Thyroid gland (tissue), 4 donors: ENCODE data around the gene FGF8. TPM values are rescaled to one million over a fixed set of nuclear protein-coding genes. Genes with fewer than 3 reads are reported as not detected.

ENCODE experiments used
- DNase-seq, 2 donors: peaks; one replicate each; pipeline ENCODE4 v3.0.0-alpha.2; 2019
- H3K27ac ChIP-seq, 3 donors: fragments of 200-600 bp; sonication (generic); 1 replicate in 2 of 3; 2 replicates in 1 of 3; pipeline ENCODE4 v1.5.1; 2016 to 2019; ENCODE audit warnings: mild to moderate bottlenecking in 1 of 3, moderate library complexity in 1 of 3
- H3K27me3 ChIP-seq: fragments of 200-600 bp; sonication (generic); one replicate; pipeline ENCODE4 v1.5.1; 2019
- H3K36me3 ChIP-seq, 2 donors: fragments of 200-600 bp; sonication (generic); one replicate each; pipeline ENCODE4 v1.5.1; 2016 to 2019
- H3K4me1 ChIP-seq, 2 donors: fragments of 200-600 bp; sonication (generic); one replicate each; pipeline ENCODE4 v1.5.1; 2017 to 2019
- H3K4me3 ChIP-seq, 3 donors: fragments of 200-600 bp; sonication (generic); replicated peaks in 1 of 3; 1 replicate in 2 of 3; 2 replicates in 1 of 3; pipeline ENCODE4 v1.5.1; 2016; ENCODE audit warnings: mild to moderate bottlenecking in 1 of 3
- H3K9me3 ChIP-seq: fragments of 200-600 bp; sonication (generic); one replicate; pipeline ENCODE4 v1.5.1; 2017
- POLR2A ChIP-seq, 2 donors: fragments of 450-650 bp; IDR thresholded peaks; one replicate each; pipeline ENCODE4 v1.6.1; 2017; ENCODE audit warnings: antibody characterized with exemption in 2 of 2, mild to moderate bottlenecking in 2 of 2, moderate library complexity in 1 of 2
- WGBS, 2 donors: methylation state at CpG; one replicate each; pipeline ENCODE4 v1.1.5; 2017; 5-methylcytosine and 5-hydroxymethylcytosine counted together
- intact Hi-C: fragments of 100-400 bp; cut with DNase I; formaldehyde crosslinking; loops from one replicate; pipeline ENCODE4 v1.15.1; 2023
- total RNA-seq, 4 donors: library from RNA; depleted of rRNA; stranded (reverse); fragments of >200 nt; gene quantifications; one replicate each; pipeline ENCODE4 v1.2.3, GENCODE V29; 2016
- TF ChIP-seq, protein P1 (sequence below), 6 experiments: fragments of 200-600 bp in 3 of 6; fragments of 450-650 bp in 3 of 6; sonication (generic) in 3 of 6; IDR thresholded peaks; one replicate each; pipeline ENCODE4 v1.5.1; 2016 to 2019; ENCODE audit warnings: antibody characterized with exemption in 6 of 6, mild to moderate bottlenecking in 2 of 6, inconsistent platforms in 1 of 6, moderate library complexity in 1 of 6

The FGF8 gene
- total RNA-seq, 4 donors from 2014 or later: not detected

DNA sequence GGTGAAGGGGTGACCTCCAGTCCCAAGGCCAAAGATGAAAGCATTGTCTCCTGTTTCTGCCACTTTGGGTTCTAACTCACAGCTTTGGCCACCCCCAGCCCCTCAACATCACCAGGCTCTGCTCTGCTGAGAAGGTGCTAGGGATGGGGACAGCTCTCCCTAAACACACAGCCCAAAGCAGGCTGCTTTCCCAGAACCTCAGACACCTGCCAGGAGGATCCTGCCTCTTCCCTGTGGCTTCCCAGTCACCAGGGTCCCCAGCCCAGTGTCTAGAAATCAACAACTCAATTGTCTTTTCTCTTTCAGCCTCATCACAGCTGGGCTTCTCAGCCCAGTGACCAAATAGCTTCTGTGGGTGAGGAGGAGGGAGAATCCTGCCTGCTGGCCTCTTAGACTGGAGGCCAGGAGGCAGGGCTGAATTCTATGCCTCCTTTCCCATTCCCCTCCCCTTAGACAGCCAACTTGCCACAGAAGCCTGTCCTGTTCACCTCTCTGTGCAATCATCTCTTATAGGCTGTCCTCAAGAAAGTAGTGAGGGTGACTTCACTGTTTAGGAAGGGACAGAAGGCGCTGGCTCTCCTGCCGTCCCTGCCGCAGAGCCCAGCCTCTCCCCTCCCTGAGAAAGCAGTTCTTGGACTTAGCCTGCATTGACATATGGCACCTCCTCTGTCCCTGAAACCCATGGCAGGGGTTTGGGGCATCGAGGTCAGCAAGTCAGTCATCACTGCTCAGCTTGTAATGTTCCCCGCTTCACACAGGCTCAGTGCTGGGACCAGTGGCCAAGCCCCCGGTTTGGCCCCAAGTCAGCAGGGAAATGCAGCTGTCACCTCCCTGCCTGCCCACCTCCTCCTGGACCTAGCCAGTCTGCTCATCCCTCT, 3.7 kb downstream of the FGF8 start:
- DNase-seq: no peak
- H3K4me3 ChIP-seq: no peak overlapping the region
- H3K4me1 ChIP-seq: peaks cover 4 to 28% of the 10 kb centered on the region in 2 donors
- no peaks in the 10 kb centered on the region for H3K9me3 ChIP-seq
- H3K27ac ChIP-seq: no peak overlapping the region
- TF ChIP-seq, protein P1, sequence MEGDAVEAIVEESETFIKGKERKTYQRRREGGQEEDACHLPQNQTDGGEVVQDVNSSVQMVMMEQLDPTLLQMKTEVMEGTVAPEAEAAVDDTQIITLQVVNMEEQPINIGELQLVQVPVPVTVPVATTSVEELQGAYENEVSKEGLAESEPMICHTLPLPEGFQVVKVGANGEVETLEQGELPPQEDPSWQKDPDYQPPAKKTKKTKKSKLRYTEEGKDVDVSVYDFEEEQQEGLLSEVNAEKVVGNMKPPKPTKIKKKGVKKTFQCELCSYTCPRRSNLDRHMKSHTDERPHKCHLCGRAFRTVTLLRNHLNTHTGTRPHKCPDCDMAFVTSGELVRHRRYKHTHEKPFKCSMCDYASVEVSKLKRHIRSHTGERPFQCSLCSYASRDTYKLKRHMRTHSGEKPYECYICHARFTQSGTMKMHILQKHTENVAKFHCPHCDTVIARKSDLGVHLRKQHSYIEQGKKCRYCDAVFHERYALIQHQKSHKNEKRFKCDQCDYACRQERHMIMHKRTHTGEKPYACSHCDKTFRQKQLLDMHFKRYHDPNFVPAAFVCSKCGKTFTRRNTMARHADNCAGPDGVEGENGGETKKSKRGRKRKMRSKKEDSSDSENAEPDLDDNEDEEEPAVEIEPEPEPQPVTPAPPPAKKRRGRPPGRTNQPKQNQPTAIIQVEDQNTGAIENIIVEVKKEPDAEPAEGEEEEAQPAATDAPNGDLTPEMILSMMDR (IDR thresholded peaks at IDR 0.05): no peak
- no peak for TF ChIP-seq POLR2A (IDR thresholded peaks at IDR 0.05)
- no peaks in the 10 kb centered on the region for H3K36me3 ChIP-seq
- peaks cover 31% of the 10 kb centered on the region for H3K27me3 ChIP-seq
- 70 to 80% methylated on average over 4 to 6 of the region's 6 CpGs for WGBS, 2 donors
- intact Hi-C loops: no loop called here

DNA sequence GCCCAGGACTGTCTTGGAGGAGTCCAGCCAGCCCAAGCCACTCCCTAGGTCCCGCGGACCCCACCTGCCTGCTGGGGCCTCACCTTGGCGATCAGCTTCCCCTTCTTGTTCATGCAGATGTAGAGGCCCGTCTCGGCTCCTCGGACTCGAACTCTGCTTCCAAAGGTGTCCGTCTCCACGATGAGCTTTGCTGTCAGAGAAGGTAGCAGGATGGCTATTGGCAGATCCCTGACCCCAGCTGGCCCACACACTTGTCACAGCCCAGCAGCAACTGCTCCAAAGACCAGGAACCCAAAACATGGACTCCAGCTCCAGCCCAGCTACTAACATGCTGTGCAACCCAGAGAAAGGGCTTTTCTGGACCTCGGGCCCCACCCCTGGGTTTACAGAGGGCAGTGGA, 4.5 kb downstream of the FGF8 start:
- no peak for DNase-seq
- peaks cover 4 to 26% of the 10 kb centered on the region in 2 donors for H3K4me1 ChIP-seq
- H3K4me3 ChIP-seq: no peak overlapping the region
- intact Hi-C loops: no loop called here
- no peaks in the 10 kb centered on the region for H3K36me3 ChIP-seq
- TF ChIP-seq, protein P1 (IDR thresholded peaks at IDR 0.05): no peak
- TF ChIP-seq POLR2A (IDR thresholded peaks at IDR 0.05): no peak
- 88 to 93% methylated on average over 10 of the region's 10 CpGs for WGBS, 2 donors
- H3K27ac ChIP-seq: no peak overlapping the region
- H3K27me3 ChIP-seq: peaks cover 29% of the 10 kb centered on the region
- no peaks in the 10 kb centered on the region for H3K9me3 ChIP-seq

DNA sequence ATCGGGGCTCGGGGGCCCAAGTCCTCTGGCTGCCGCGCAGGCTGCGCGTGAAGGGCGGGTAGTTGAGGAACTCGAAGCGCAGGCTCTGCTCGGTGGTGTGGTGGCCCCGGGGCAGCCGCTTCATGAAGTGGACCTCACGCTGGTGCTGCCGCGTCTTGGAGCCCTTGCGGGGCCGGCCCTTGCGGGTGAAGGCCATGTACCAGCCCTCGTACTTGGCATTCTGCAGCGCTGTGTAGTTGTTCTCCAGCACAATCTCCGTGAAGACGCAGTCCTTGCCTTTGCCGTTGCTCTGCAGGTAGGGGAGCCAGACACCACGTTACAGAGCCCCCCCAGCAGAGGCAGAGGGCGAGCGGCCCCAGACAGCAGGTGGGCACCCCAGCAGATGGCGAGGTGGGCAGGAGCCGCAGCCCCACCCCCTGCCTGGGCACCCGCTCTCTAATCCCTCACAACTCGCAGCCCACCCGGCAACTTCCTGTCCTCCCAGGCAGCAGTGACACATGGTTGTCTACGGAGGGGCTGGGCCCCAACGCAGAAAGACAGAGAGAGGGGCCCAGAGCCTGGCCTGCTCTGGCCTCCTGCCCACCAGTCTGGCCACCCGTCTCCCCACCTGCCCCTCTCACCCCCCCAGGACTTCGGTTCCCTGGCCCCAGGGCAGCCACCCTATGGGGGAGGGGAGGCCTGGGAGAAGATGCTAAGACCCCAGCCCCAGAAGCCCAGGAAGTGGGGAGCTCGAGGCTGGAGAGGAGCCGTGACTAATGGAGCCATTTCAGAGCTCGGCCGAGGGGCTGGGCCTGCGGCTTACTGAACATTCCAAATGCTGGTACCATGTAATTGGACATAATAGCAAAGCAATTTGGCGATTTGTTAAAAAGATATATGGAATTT, 5.3 kb downstream of the FGF8 start:
- 78 to 82% methylated on average over 23 to 41 of the region's 41 CpGs for WGBS, 2 donors
- no peak overlapping the region for H3K4me3 ChIP-seq
- TF ChIP-seq, protein P1 (IDR thresholded peaks at IDR 0.05): no peak
- TF ChIP-seq POLR2A (IDR thresholded peaks at IDR 0.05): no peak
- no peaks in the 10 kb centered on the region for H3K9me3 ChIP-seq
- peaks cover 27% of the 10 kb centered on the region for H3K27me3 ChIP-seq
- no peaks in the 10 kb centered on the region for H3K36me3 ChIP-seq
- H3K4me1 ChIP-seq: peaks cover 4 to 18% of the 10 kb centered on the region in 2 donors
- H3K27ac ChIP-seq: no peak overlapping the region
- no peak for DNase-seq
- intact Hi-C loops: no loop called here

DNA sequence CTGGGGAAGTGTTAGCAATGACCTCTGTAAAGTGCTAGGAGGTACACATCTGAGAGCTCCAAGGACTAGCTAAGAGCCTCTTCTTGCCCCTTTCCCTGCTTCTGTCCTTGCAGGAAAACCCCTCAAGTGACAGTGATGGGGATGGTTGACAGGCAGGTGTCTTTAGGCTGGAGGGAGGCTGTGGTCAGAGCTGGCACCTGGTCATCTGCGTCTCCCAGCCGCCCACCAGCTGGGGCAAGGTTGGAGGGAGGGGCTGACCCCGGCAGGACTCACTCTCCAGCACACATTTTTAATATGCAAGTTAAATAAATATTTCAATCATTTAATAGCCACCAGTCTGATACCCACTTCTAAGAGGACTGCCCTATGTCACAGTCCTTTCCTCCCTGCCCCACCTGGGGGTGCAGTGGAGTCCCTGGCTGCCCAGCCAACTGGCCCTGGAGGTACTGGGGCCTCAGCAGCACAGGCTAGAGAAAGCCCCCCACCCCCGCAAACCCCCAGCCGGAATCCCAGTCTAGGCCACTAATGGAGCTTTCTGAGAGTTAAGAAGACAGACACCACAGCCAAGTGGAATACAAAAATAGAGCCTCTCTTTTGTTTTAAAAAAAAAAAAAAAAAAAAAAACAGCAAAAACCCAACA, 6.3 kb downstream of the FGF8 start:
- Histone ChIP-seq H3K4me3 (no peak overlapping the region), H3K27ac (no peak overlapping the region), H3K9me3 (no peaks in the 10 kb centered on the region), H3K36me3 (no peaks in the 10 kb centered on the region), H3K4me1 (peaks cover 0 to 10% of the 10 kb centered on the region in 2 donors), H3K27me3 (peaks cover 18% of the 10 kb centered on the region)
- WGBS, 2 donors: 71 to 86% methylated on average over 5 of the region's 5 CpGs
- DNase-seq: no peak
- TF ChIP-seq, protein P1 (IDR thresholded peaks at IDR 0.05): no peak
- no peak for TF ChIP-seq POLR2A (IDR thresholded peaks at IDR 0.05)
- intact Hi-C loops: no loop called here
